CD4-positive, alpha-beta T cell treated with Interleukin-17A for 1 hour (primary cell): ENCODE data around the gene KISS1.

Source experiments
- DNase-seq: peaks from one replicate; pipeline ENCODE4 v3.0.0-alpha.2; 2020

Gene KISS1

GRCh38 chr1:204190212-204191211, 5.8 kb downstream of the KISS1 start:
- no peak for DNase-seq

- no peak for DNase-seq
These were observed 7.2 kb downstream of the KISS1 start for GRCh38 chr1:204188959-204189639.

- no peak for DNase-seq
These were observed 9.7 kb downstream of the KISS1 start for GRCh38 chr1:204186597-204186996.

GRCh38 chr1:204181116-204181515, 15.2 kb downstream of the KISS1 start:
- DNase-seq, result no peak

DNA sequence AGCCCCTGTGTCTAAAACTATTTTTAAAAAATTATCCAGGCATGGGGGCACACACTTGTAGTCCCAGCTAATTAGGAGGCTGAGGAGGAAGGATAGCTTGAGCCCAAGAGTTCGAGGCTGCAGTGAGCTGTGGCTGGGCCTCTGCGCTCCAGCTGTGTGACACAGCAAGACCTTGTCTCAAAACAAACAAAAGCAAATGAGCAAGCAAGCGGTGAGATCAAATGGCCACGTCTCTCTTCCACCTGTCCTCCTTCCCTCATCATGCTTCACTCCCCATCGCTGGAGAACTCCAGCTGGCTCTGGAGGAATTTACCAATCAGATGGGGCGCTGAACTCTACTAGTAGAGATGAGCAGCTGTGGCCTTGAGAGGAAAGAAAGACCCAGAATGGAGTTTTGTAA, 16.2 kb downstream of the KISS1 start:
- no peak for DNase-seq

DNA sequence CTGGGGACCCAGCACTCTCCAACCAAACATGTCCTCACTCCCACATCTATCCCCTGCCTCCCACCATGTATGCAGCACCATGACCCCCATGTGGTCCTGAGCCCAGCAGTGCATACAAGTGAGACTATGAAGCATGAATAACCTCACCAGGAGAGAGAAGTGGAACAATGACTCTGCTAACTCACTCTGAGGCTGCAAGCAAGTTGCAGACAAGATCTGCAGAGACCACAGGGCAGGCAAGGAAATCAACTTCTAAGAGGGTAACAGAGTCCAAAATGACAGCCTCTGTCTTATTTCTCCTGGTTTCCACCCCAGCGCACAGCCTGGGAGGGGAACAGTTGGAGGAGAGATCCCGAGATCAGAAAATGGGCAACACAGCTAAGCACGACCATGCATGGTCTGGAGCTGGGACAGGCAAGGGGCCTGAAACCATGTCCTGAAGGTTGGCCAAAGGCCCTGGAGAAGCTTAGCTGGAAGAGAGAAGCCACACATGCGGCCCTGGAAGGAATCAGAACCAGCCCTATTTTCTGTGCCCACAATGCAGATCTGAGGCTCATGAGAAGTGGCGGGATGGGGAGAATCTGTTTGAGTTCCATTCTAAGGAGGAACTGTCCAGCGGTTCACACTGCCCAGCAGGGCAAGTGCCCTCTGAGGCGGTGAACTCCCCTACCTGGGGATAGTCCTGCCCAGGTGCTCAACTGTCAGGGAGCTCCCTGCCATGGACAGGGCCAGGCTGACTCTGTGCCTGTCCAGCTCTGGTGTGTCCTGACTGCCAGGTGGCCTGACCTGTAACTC, 17.6 kb downstream of the KISS1 start:
- no peak for DNase-seq

DNA sequence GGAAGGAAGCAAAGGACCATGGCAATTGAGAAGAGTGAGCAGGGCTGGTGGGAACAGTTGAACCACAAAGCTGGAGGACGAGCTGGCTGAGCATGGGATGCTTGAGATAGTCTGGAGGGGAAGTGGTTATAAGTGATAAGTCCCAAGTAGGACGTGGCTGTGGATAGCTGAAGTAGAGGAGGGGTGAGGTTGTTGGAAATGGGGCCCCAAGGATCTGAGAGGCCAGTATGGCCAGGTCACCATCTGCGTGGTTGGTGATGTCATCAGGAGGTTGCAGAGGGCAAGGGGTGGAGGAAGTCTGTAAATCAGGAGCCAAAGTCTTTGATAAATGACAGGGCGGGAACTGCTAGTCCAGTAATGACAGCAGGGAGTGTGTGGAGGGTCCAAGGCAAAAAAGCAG, 19.2 kb downstream of the KISS1 start:
- no peak for DNase-seq

DNA sequence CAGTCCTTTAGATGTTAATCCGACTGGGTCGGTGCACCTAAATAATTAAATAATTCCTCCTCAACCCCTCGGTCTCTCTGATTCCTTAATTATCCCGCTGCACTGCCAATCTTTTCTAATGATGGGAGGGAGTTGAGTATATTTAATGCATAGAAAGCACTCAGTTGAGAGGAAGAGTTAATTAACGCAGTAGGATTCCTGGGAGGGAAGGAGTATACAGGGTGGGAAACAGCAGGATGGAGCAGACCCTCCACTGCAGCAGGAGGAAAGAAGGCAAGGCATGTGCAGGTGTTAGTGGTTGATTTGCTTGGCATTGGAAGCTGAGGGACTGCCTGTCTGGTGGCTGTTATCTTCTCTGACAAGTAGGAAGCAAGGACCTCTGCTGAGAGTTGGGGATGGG, 20.2 kb downstream of the KISS1 start:
- DNase-seq, result no peak

DNA sequence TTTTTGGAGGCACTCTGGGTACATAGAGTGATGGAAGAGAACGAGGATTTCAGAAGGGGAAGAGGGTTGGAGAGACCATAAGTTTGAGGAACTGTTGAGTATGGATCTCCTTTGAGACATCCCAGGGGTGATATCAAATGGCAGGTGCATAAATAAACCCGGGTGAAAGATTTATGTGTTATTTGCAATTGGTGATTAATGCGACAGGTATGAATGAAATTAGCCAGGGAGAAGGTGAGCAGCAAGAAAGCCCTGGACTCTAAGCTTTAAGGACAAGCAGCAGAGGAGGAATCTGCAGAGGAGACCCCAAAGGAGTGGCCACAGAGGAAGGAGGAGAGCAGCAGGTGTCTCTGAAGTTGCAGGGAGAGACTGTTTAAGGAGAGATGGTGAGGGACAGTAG, 21.3 kb downstream of the KISS1 start:
- DNase-seq, result no peak

GRCh38 chr1:204172404-204173029, 23.8 kb downstream of the KISS1 start:
- no peak for DNase-seq

- no peak for DNase-seq
These were observed 24.5 kb downstream of the KISS1 start for GRCh38 chr1:204171751-204172178.

GRCh38 chr1:204170494-204171155, 25.7 kb downstream of the KISS1 start:
- DNase-seq, result no peak

GRCh38 chr1:204169858-204170257, 26.4 kb downstream of the KISS1 start:
- DNase-seq, result no peak

- no peak for DNase-seq
These were observed 28.6 kb downstream of the KISS1 start for GRCh38 chr1:204167730-204168129.

GRCh38 chr1:204166219-204166618, 30.1 kb downstream of the KISS1 start, which contains the start of gene REN:
Gene REN (minus strand): TSS chr1:204166337. CDS start chr1:204166293, 44 bp downstream.
- DNase-seq, result no peak

GRCh38 chr1:204162494-204163074, 33.7 kb downstream of the KISS1 start:
- DNase-seq, result peak; percentile 78

GRCh38 chr1:204161609-204162493, 34.4 kb downstream of the KISS1 start:
- no peak for DNase-seq

DNA sequence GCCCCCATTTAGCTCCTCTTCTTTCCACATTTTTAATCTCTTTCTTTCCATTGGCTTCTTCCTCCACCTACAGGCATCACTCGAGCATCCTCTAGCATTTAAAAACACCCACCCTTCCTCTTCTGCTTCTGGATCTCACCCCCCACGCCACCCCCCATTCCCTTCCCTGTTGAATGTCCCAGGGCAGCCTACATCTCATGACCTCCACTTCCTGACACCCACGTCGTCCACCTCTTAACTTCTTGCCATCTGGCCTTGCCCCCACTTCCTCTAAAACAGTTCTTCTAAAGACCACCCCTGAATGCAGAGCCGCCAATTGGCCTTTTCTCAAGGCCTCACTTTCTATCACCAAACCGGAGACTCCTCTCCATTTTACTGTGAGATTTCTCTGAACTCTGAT, 38.3 kb downstream of the KISS1 start:
- DNase-seq, result no peak

DNA sequence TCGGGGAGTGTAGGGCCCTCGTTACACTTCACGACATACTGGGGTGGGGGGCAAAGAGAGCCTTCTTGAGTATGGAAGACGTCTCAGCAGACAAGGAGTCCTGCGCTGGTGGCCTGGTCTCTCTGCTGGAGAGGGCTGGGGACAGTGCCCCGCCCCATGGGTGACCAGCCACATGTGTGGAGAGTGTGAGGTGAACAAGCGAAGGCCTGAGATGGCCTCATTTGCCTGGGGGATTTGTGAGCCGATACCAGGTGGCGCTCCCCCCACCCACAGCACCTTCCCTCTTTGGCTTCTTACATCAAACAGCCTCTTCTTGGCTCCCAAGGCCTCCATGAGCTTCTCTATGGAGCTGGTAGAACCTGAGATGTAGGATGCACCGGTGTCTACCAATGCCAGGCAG, 40.4 kb downstream of the KISS1 start:
- no peak for DNase-seq

GRCh38 chr1:204154568-204155255, 41.6 kb downstream of the KISS1 start:
- no peak for DNase-seq
